Testis (tissue), 2 donors: ENCODE data around the gene SYNDIG1.

ENCODE experiments used
- CTCF ChIP-seq, 3 experiments: fragments of 450-650 bp in 2 of 3; fragments of 200-600 bp in 1 of 3; sonication (generic) in 1 of 3; IDR thresholded peaks; one replicate each; pipeline ENCODE4 v1.5.1; 2016 to 2019; ENCODE audit warnings: antibody characterized with exemption in 3 of 3, mild to moderate bottlenecking in 2 of 3, moderate library complexity in 1 of 3
- POLR2A ChIP-seq: fragments of 450-650 bp; IDR thresholded peaks from one replicate; pipeline ENCODE4 v1.6.1; 2017; ENCODE audit warnings: antibody characterized with exemption, mild to moderate bottlenecking, moderate library complexity

DNA sequence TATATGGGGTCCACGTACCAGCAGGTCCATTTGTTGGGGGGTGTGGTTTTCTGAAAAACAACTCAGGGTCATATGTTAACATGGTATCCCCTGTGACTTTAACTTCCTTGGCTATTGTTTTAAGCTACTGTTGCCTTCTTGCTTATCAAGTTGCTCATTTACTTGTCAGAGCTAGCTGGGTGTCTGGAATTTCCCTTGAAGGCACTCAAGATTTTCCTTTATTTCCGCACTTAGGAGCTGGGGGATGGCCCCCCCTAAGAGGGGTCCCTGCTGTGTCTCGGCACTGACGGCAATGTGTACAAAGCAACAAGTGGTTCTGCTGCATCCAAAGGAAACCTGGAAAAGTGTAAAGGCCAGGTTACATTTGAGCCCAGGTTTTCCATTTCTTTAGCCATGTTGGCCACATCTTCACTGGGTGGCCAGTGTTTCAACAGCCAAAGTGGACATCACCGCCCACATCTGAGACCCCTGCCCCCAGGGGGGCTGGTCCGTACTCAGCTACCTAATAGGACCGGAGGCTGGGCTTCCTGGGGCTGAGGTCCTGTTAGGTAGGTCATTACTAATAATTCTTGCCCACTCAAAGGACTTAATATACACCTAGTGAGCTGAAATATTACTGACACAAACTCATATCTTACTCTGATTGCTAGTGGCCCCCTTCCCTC is 24.8 kb upstream of the SYNDIG1 start:
- no peak for TF ChIP-seq CTCF (IDR thresholded peaks at IDR 0.05)
- no peak for TF ChIP-seq POLR2A
